HG03066 (cell line): ENCODE data around the gene CAV2.

Source experiments
- ATAC-seq: cut with Tn5 transposase; IDR thresholded peaks from one replicate; pipeline ENCODE4 v1.9.1; 2021; ENCODE audit warnings: low read depth; ENCODE audit not compliant: unreplicated experiment

Gene CAV2

GRCh38 chr7:116494472-116494871 is 5.1 kb upstream of the CAV2 start:
- no peak for ATAC-seq

DNA sequence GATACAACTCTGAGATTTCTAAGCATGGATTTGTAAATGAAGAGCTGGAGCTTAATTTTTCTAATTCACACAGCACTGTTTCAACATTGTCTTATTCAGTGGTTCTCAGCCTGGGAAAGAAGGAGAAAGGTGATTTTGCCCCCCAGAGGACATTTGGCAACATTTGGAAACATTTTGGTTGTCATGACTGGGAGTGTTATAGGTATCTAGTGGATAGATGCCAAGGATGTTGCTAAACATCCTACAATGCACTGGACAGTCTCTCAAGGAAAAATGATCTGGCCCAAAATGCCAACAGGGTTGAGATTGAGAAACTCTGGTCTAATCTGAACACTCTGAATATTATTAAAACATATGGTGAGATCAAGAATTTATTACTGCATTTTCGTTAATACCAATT is 3.8 kb upstream of the CAV2 start:
- no peak for ATAC-seq

DNA sequence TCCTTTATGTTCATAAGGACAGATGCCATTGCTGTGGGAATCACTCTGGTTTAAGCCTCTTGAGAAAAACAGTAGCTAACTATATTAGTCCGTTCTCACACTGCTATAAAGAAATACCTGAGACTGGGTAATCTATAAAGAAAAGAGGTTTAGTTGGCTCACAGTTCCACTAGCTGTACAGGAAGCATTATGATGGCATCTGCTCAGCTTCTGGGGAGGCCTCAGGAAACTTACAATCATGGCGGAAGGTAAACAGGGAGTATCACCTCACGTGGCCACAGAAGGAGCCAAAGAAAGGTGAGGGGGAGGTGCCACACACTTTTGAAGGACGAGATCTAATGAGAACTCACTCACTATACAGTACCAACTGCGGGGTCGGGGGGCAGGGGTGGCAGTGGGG is 2.9 kb upstream of the CAV2 start:
- no peak for ATAC-seq

DNA sequence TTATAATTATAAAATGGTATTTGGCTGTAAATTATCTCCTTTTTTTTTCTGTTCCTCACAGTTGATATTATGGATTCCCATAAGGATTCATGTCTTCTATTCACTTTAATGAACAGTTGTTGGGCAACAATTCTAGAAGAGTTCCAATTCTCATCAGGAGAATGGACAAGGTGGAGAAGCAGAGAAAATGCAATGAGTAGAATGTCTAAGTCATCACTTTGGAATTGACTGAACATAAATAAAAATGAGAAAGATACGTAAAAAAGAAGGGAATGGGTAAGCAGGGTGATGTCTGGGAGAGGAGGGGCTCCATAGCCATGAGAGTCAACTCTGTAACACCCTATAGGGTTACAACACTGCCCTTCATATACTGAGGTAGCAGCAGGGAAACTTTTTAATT is 1.8 kb upstream of the CAV2 start:
- ATAC-seq: no peak

GRCh38 chr7:116500078-116500853 is 728 bp downstream of the CAV2 start:
- ATAC-seq: peak; percentile 71

DNA sequence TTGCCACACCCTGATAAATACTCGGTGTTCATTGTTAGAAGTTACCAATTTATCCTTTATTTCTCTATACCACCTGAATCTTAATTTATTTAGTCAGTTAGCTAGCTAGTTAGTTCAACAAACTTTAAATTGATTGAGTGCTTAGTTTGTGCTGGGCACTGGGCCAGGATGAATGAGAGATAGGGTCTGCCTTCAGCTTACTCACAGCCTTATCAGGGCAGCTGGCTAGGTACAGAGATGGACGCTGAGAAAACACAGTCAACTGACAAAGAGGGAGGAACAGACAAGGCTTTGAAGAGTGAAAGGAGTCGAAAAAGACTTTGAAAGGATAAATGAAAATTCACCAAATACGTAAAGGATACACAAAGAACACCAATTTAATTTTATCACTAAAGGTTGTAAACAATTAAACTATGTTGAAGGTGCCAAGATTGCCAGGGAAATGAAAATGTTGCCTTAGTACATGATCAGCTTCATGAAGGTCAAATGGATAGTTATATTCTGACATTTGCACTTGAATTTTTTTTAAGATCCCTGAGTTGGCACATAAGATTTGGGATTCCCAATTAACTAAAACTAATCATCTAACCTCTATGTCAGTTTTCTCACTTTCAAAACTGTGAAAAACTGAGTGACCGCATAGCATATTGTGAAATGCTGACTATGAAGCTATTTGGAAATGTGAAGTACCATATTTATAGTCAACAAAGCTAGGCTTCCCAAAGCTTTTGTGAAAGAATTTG is 2.1 kb downstream of the CAV2 start:
- no peak for ATAC-seq

DNA sequence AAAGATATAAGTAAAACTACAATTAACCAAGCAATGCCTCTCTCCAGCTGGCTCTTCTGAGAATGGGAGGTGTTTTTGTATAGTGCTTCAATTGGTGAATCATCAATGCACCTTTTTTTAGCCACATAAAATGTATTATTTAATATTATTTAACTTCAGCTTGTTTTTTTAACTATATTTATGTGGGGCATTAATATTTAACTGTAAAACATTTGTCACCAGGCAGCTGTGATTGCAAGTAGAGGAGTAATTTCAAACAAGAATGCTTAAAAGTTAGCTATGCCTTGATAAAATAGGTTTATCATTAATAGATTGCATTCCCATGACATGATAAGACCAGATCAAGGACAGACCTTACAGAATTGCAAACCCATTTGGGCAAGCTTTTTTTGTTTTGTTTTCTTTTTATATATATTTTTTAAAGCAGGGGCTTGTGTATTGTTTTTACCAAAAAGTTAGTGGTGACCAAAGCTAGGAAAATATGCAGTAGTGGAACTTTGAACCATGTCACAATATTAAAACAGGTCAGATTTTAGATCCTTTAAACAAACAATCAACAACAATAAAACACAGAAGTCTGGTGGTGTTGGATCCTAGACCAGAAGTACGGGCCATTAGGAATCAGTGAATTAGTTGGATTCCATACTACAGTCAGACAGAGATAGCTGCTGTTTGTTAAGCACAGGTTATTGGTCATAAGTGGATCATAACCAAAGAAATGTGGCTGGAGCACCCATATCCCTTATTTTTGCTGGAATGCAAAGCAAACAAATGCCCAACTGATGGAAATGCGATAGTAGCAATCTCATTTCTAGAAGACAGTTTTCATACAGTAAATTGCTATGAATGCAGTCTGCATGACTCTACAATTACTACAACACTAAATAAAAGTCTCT is 2.9 kb downstream of the CAV2 start:
- no peak for ATAC-seq

DNA sequence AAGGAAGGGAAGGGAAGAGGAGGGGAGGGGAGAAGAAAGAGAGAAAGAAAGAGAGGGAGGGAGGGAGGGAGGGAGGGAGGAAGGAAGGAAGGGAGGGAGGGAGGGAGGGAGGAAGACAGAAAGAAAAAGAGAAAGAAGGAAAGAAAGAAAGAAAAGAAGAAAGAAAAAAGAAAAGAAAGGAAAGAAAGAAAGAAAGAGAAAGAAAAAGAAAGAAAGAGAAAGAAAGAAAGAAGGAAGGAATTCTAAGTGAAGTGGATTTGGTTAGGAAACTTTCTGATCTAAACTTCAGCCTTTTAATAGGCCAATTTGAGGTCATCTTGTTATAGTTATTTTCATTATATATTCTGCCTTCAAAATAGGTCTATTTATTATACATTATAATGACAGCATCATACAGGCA is 4.3 kb downstream of the CAV2 start:
- ATAC-seq: no peak

DNA sequence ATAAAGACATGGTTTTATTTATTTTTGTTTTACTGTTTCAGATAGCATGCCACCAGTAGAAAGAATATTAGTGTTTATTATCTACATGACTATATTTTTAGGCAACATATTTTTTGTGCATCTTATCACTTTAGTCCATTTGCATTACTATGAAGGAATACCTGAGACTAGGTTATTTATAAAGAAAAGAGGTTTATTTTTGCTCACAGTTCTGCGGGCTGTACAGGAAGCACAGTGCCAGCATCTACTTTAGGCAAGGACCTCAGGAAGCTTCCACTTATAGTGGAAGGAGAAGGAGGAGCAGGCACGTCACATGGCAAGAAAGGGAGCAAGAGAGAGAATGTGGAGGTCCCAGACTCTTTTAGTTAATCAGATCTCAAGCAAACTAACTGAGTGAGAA is 5.7 kb downstream of the CAV2 start:
- no peak for ATAC-seq

- no peak for ATAC-seq
These were observed 6.3 kb downstream of the CAV2 start for GRCh38 chr7:116505823-116506222.

GRCh38 chr7:116509982-116510579 is 10.5 kb downstream of the CAV2 start:
- no peak for ATAC-seq

GRCh38 chr7:116510795-116511194 is 11.3 kb downstream of the CAV2 start:
- ATAC-seq: no peak

GRCh38 chr7:116511552-116512519 is 12.3 kb downstream of the CAV2 start:
- peak; percentile 97 for ATAC-seq

GRCh38 chr7:116512520-116513188 is 13.1 kb downstream of the CAV2 start:
- no peak for ATAC-seq

DNA sequence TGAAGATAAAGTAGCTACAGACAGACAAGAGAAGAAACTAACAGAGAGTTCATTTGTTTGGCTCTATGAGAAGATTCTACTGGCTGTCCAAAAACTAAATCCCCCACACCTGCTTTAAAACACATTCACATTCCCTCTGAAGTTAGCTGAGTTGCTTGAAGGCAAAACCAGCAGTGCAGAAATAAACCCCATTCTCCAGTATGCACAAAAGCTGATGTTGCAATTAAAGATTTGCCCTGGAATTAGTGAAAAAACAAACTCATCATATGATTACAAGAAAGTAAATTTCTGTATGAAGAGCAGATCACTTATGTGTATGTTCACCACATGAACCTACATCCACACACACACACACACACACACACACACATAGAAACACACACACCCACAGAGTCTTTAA is 16.0 kb downstream of the CAV2 start:
- ATAC-seq: no peak

- ATAC-seq: no peak
These were observed 16.8 kb downstream of the CAV2 start for GRCh38 chr7:116516324-116516723.

GRCh38 chr7:116517626-116518025 is 18.1 kb downstream of the CAV2 start:
- ATAC-seq: no peak

GRCh38 chr7:116518961-116519360 is 19.4 kb downstream of the CAV2 start:
- no peak for ATAC-seq

- ATAC-seq: no peak
These were observed 21.6 kb downstream of the CAV2 start for GRCh38 chr7:116521046-116521664.
